Common myeloid progenitor, CD34-positive (primary cell): ENCODE results near the gene CCDC201.
"Not testable (repeated sequence)": the region's sequence is repeated elsewhere in the genome, so short reads cannot be mapped to it uniquely, and the experiment has no call there.

Experiments used
- CTCF ChIA-PET: fragments of 350-600 bp; sonication (Branson Sonifier 250); formaldehyde crosslinking; loops from one replicate; lab custom pipeline; 2021; ENCODE audit warnings: antibody characterized with exemption; lab: Charles Lee
- POLR2A ChIA-PET: fragments of 350-600 bp; sonication (Branson Sonifier 250); formaldehyde crosslinking; loops from one replicate; lab custom pipeline; 2021; ENCODE audit warnings: antibody characterized with exemption; lab: Charles Lee
- DNase-seq, 3 donors: peaks; one replicate each; pipeline versions ENCODE4 v3.0.0 to v3.0.0-alpha.2; 2013
- H3K27ac ChIP-seq, 2 experiments: 1 replicate in 1 of 2; 2 replicates in 1 of 2; pipeline ENCODE4 v1.7.0; 2013; ENCODE audit warnings: inconsistent platforms in 2 of 2, low read length in 2 of 2, mild to moderate bottlenecking in 2 of 2, low read depth in 1 of 2, moderate library complexity in 1 of 2; ENCODE audit not compliant: severe bottlenecking in 2 of 2, insufficient read depth in 1 of 2, poor library complexity in 1 of 2
- H3K27me3 ChIP-seq, 5 experiments: replicated peaks in 2 of 5; 1 replicate in 3 of 5; 2 replicates in 2 of 5; pipeline versions ENCODE4 v1.6.1 to v1.7.0; 2013; ENCODE audit warnings: low read length in 4 of 5, mild to moderate bottlenecking in 2 of 5, moderate library complexity in 2 of 5, inconsistent platforms in 1 of 5; ENCODE audit not compliant: insufficient read depth in 5 of 5, control insufficient read depth in 4 of 5
- H3K36me3 ChIP-seq, 4 experiments: 1 replicate in 2 of 4; 2 replicates in 2 of 4; pipeline versions ENCODE4 v1.6.1 to v1.7.0; 2013; ENCODE audit warnings: low read length in 3 of 4, control low read depth in 1 of 4, mild to moderate bottlenecking in 1 of 4; ENCODE audit not compliant: control insufficient read depth in 4 of 4, insufficient read depth in 4 of 4
- H3K4me1 ChIP-seq, 4 experiments: 1 replicate in 3 of 4; 2 replicates in 1 of 4; pipeline versions ENCODE4 v1.6.1 to v1.7.1; 2013; ENCODE audit warnings: low read length in 3 of 4, mild to moderate bottlenecking in 3 of 4, control low read depth in 1 of 4, inconsistent platforms in 1 of 4, moderate library complexity in 1 of 4; ENCODE audit not compliant: control insufficient read depth in 4 of 4, insufficient read depth in 4 of 4; ENCODE audit errors: control extremely low read depth in 1 of 4
- H3K4me3 ChIP-seq, 7 experiments: 1 replicate in 4 of 7; 2 replicates in 3 of 7; pipeline versions ENCODE4 v1.5.1 to v1.7.0; 2013; ENCODE audit warnings: mild to moderate bottlenecking in 7 of 7, low read length in 6 of 7, moderate library complexity in 6 of 7, inconsistent platforms in 2 of 7, low read depth in 2 of 7, control low read depth in 1 of 7; ENCODE audit not compliant: insufficient read depth in 4 of 7, control insufficient read depth in 1 of 7; ENCODE audit errors: extremely low read depth in 1 of 7
- H3K9me3 ChIP-seq, 5 experiments: 1 replicate in 4 of 5; 2 replicates in 1 of 5; pipeline versions ENCODE4 v1.6.1 to v1.7.1; 2013; ENCODE audit warnings: low read length in 4 of 5, mild to moderate bottlenecking in 2 of 5, inconsistent platforms in 1 of 5, low read depth in 1 of 5, moderate library complexity in 1 of 5; ENCODE audit not compliant: control insufficient read depth in 4 of 5, insufficient read depth in 2 of 5; ENCODE audit errors: control extremely low read depth in 1 of 5
- WGBS: methylation state at CpG from one replicate; pipeline ENCODE4 v1.1.5; 2013; ENCODE audit not compliant: insufficient coverage; 5-methylcytosine and 5-hydroxymethylcytosine counted together

Gene CCDC201

DNA sequence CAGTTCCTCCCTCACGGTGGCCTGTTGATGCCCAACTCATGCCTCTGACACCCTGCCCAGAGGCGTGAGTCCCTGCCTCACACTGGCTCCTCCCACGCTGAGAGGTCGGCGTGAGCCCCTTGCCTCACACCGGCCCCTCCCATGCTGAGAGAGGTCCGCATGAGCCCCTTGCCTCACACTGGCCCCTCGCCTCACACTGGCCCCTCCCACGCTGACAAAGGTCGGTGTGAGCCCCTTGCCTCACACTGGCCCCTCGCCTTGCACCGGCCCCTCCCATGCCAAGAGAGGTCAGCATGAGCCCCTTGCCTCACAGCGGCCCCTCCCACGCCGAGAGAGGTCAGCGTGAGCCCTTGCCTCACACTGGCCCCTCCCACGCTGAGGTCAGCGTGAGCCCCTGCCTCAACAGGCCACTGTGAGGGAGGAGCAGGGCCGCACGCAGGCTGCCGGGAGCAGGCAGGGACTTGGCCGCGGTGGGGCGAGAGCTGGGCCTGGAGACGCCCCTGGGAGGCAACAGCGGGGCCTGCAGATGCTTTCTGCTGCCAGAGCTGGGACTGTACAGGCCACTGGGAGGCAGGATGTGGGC is 61.1 kb downstream of the CCDC201 start:
- H3K4me3 ChIP-seq, POLR2A ChIA-PET, H3K27ac ChIP-seq, H3K36me3 ChIP-seq, H3K27me3 ChIP-seq, DNase-seq, H3K4me1 ChIP-seq, H3K9me3 ChIP-seq, CTCF ChIA-PET: not testable (repeated sequence)
- WGBS = 92% methylated on average over 18 of the region's 26 CpGs

DNA sequence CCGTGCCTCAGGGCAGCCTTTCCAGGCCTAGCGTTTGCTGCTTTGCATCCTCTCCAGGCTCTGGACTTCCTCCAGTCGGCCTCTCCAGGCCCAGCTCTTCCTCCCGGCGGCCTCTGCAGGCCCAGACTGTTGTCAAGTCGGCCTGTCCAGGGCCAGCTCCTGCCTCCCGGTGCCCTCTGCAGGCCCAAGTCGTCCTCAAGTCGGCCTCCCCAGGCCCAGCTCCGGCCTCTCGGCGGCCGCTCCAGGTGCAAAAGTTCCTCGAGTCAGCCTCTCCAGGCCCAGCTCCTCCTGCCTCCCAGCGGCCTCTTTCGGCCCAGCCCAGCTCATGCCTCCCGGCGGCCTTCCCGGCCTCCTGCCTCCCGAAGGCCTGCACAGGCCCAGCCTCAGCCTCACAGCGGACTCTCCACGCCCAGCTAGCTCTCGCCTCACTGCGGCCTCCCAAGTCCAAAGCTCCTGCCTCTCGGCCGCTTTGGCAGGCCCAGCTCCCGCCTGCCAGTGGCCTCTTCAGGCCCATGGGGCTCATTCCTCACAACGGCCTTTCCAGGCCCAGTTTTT is 62.4 kb downstream of the CCDC201 start:
- CTCF ChIA-PET, POLR2A ChIA-PET: not testable (repeated sequence)

More for the DNA sequence above, 62.4 kb downstream of the CCDC201 start:
- DNase-seq, H3K36me3 ChIP-seq, H3K4me3 ChIP-seq, H3K27me3 ChIP-seq, H3K27ac ChIP-seq, H3K4me1 ChIP-seq, H3K9me3 ChIP-seq: not testable (repeated sequence)
- 99% methylated on average over 18 of the region's 28 CpGs for WGBS
